Sigmoid colon (tissue), 7 donors: ENCODE data around the gene SSBP3. TPM values are rescaled to one million over a fixed set of nuclear protein-coding genes. Genes with fewer than 3 reads are reported as not detected.
"Not testable (repeated sequence)": the region's sequence is repeated elsewhere in the genome, so short reads cannot be mapped to it uniquely, and the experiment has no call there.

ENCODE experiments used
- DNase-seq: peaks from one replicate; pipeline ENCODE4 v3.0.0-alpha.2; 2019
- H3K27ac ChIP-seq, 4 donors: fragments of 200-600 bp; sonication (generic); one replicate each; pipeline ENCODE4 v1.5.1; 2016 to 2019; ENCODE audit warnings: mild to moderate bottlenecking in 1 of 4
- H3K27me3 ChIP-seq, 3 donors: fragments of 200-600 bp; sonication (generic); one replicate each; pipeline ENCODE4 v1.5.1; 2019; ENCODE audit warnings: mild to moderate bottlenecking in 1 of 3
- H3K36me3 ChIP-seq, 4 donors: fragments of 200-600 bp; sonication (generic); one replicate each; pipeline ENCODE4 v1.5.1; 2016 to 2019
- H3K4me1 ChIP-seq, 4 donors: fragments of 200-600 bp; sonication (generic); one replicate each; pipeline ENCODE4 v1.5.1; 2017 to 2019
- H3K4me3 ChIP-seq, 4 donors: fragments of 200-600 bp; sonication (generic); one replicate each; pipeline ENCODE4 v1.5.1; 2017 to 2019; ENCODE audit warnings: mild to moderate bottlenecking in 2 of 4, moderate library complexity in 1 of 4
- H3K9me3 ChIP-seq, 4 donors: fragments of 200-600 bp in 3 of 4; sonication (generic) in 3 of 4; one replicate each; pipeline versions ENCODE4 v1.5.1 to v1.6.1; 2013 to 2019
- EP300 ChIP-seq, 4 donors: sonication (generic); formaldehyde crosslinking; IDR thresholded peaks; one replicate each; pipeline ENCODE4 v1.6.1; 2017; ENCODE audit warnings: antibody characterized with exemption in 4 of 4
- POLR2A ChIP-seq, 2 donors: fragments of 450-650 bp; IDR thresholded peaks; one replicate each; pipeline ENCODE4 v1.6.1; 2016; ENCODE audit warnings: antibody characterized with exemption in 2 of 2, mild to moderate bottlenecking in 2 of 2, moderate library complexity in 2 of 2
- POLR2AphosphoS5 ChIP-seq, 4 donors: sonication (generic); formaldehyde crosslinking; IDR thresholded peaks; one replicate each; pipeline ENCODE4 v1.6.1; 2017; ENCODE audit warnings: antibody characterized with exemption in 4 of 4
- WGBS, 2 donors: extraction: QIAGEN DNeasy Blood & Tissue Kit; methylation state at CpG; one replicate each; pipeline ENCODE4 v1.1.7; 2013; 5-methylcytosine and 5-hydroxymethylcytosine counted together
- intact Hi-C: fragments of 100-400 bp; cut with DNase I; formaldehyde crosslinking; loops from one replicate; pipeline ENCODE4 v1.15.1; 2023
- polyA plus RNA-seq, 3 donors: library from polyadenylated mRNA; stranded (reverse); fragments of 200-250 nt; gene quantifications; one replicate each; pipeline ENCODE4 v1.2.3, GENCODE V29; 2013
- total RNA-seq, 4 donors: library from RNA; depleted of rRNA; stranded (reverse); fragments of >200 nt; gene quantifications; one replicate each; pipeline ENCODE4 v1.1.0, GENCODE V29; 2016
- TF ChIP-seq, protein P1 (sequence below), 4 experiments: fragments of 450-650 bp in 3 of 4; fragments of 200-600 bp in 1 of 4; IDR thresholded peaks; one replicate each; pipeline ENCODE4 v1.5.1; 2016 to 2019; ENCODE audit warnings: antibody characterized with exemption in 4 of 4, mild to moderate bottlenecking in 3 of 4, moderate library complexity in 2 of 4
- donor health status: healthy with polysubstance abuse.
- donor health status: Bipolar disorder and iron deficiency.
- donor health status: healthy.

SSBP3 gene
- total and polyA plus RNA-seq, 7 donors, result 27.4 to 62.5 (median 38.5) TPM

DNA sequence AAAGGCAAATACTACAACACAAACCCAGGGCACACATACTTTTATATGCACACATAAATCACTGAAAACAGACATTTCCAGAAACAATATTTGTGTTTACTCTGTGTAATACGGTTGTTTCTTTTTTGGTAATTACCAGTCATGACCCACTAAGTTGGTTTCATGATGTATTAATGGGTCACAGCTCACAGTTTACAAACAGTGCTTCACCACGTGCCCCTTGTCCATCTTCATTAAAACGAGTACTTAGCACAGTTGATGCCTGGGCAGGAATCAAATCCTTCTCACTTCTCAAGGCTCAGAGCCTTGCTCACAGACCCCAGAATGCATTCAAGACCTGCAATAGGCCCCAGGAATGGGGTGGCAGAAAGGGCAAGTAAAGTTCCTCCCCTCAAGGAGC lies 13.8 kb downstream of the SSBP3 start:
- no peak overlapping the region for H3K27ac ChIP-seq

GRCh38 chr1:54391450-54392209 lies 14.6 kb downstream of the SSBP3 start:
- no peak for TF ChIP-seq POLR2A (IDR thresholded peaks at IDR 0.05)
- TF ChIP-seq EP300 (IDR thresholded peaks at IDR 0.05), result no peak
- TF ChIP-seq, protein P1, sequence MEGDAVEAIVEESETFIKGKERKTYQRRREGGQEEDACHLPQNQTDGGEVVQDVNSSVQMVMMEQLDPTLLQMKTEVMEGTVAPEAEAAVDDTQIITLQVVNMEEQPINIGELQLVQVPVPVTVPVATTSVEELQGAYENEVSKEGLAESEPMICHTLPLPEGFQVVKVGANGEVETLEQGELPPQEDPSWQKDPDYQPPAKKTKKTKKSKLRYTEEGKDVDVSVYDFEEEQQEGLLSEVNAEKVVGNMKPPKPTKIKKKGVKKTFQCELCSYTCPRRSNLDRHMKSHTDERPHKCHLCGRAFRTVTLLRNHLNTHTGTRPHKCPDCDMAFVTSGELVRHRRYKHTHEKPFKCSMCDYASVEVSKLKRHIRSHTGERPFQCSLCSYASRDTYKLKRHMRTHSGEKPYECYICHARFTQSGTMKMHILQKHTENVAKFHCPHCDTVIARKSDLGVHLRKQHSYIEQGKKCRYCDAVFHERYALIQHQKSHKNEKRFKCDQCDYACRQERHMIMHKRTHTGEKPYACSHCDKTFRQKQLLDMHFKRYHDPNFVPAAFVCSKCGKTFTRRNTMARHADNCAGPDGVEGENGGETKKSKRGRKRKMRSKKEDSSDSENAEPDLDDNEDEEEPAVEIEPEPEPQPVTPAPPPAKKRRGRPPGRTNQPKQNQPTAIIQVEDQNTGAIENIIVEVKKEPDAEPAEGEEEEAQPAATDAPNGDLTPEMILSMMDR (IDR thresholded peaks at IDR 0.05), result no peak
- TF ChIP-seq POLR2AphosphoS5 (IDR thresholded peaks at IDR 0.05), result no peak
- Histone ChIP-seq H3K27ac (no peak overlapping the region), H3K4me1 (peaks cover 0 to 49% (median 35%) of the 10 kb centered on the region in 4 donors), H3K27me3 (no peaks in the 10 kb centered on the region), H3K9me3 (no peaks in the 10 kb centered on the region), H3K4me3 (no peak overlapping the region), H3K36me3 (peaks cover 8 to 33% (median 9%) of the 10 kb centered on the region in 4 donors)
- intact Hi-C loops, result no loop called here
- no peak for DNase-seq
- 92 to 93% methylated on average over 15 of the region's 15 CpGs for WGBS, 2 donors

More for the DNA sequence above, 13.8 kb downstream of the SSBP3 start:
- intact Hi-C loops, result no loop called here
- Histone ChIP-seq H3K4me3 (no peak overlapping the region), H3K36me3 (peaks cover 8 to 33% (median 9%) of the 10 kb centered on the region in 4 donors), H3K27me3 (no peaks in the 10 kb centered on the region), H3K9me3 (no peaks in the 10 kb centered on the region), H3K4me1 (peaks cover 0 to 49% (median 35%) of the 10 kb centered on the region in 4 donors)
- TF ChIP-seq, protein P1 (IDR thresholded peaks at IDR 0.05), result no peak
- TF ChIP-seq POLR2AphosphoS5 (IDR thresholded peaks at IDR 0.05), result no peak
- no peak for TF ChIP-seq EP300 (IDR thresholded peaks at IDR 0.05)
- TF ChIP-seq POLR2A (IDR thresholded peaks at IDR 0.05), result no peak
- WGBS, 2 donors, result 55 to 66% methylated on average over 3 of the region's 3 CpGs
- no peak for DNase-seq

DNA sequence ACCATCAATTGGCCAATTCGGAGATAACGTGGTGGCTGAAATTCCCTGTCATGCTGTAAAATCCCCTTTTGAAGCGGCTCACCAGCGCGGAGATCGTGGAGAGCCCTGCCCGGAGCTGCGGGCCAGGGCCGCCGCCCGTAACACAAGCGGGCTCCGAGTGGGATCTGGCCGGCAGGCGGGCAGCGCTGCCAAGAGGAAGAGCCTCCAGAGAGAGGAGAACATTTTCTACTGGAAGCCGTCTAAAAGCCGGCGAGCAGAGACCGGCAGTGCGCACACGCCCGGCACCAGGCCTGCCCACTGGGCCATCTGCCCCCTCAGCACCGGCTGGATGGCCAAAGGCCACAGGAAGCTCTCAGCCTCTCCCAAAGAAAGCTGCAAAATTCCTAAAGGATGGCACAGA lies 15.5 kb downstream of the SSBP3 start:
- TF ChIP-seq, protein P1 (IDR thresholded peaks at IDR 0.05), result no peak
- TF ChIP-seq POLR2A (IDR thresholded peaks at IDR 0.05), result no peak
- no peak for TF ChIP-seq POLR2AphosphoS5 (IDR thresholded peaks at IDR 0.05)
- no peak for TF ChIP-seq EP300 (IDR thresholded peaks at IDR 0.05)
- Histone ChIP-seq H3K4me1 (peaks cover 0 to 54% (median 38%) of the 10 kb centered on the region in 4 donors), H3K4me3 (no peak overlapping the region), H3K27me3 (no peaks in the 10 kb centered on the region), H3K27ac (no peak overlapping the region), H3K36me3 (peaks cover 8 to 31% (median 9%) of the 10 kb centered on the region in 4 donors), H3K9me3 (no peaks in the 10 kb centered on the region)
- DNase-seq, result no peak
- WGBS, 2 donors, result 91 to 92% methylated on average over 24 of the region's 24 CpGs
- intact Hi-C loops, result no loop called here

DNA sequence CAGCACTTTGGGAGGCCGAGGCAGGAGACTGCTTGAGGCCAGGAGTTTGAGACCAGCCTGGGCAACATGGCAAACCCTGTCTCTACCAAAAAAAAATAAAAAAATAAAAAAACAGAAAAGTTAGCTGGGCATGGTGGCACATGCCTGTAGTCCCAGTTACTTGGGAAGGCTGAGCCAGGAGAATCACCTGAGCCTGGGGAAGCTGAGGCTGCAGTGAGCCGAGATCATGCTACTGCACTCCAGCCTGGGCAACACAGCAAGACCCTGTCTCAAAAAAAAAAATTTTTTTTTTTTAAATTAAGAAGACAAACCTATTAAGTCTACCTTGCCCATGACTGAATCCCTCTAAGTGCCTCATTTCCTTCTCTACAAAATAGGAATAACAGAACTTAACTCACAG lies 16.6 kb downstream of the SSBP3 start:
- peaks cover 0 to 60% (median 49%) of the 10 kb centered on the region in 4 donors for H3K4me1 ChIP-seq
- H3K27ac ChIP-seq, H3K9me3 ChIP-seq, DNase-seq, H3K27me3 ChIP-seq, H3K4me3 ChIP-seq: not testable (repeated sequence)
- peaks cover 8 to 22% (median 9%) of the 10 kb centered on the region in 4 donors for H3K36me3 ChIP-seq
- intact Hi-C loops, result loop anchor here (5.0 kb wide), 2 partner anchors 62 to 117 kb away; no protein-coding TSS in a partner anchor
- 93 to 98% methylated on average over 2 of the region's 2 CpGs for WGBS, 2 donors

DNA sequence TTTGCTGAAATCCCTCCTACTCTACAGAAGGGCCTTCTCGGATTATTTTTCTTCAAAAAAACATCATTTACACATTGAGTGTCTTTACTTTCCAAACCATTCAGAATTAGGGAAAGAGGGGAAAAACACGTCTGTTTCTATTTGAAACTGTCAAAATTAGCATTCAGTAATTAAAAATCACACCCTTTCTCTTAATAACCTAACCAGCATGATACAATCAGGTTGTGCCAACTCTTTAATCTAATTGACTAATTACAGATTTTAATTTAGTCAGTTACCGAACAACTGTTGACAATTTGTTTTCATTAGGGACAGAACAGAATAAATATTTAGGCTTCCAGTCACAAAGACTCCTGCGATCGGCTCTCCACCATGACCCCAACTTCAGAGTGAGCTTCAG lies 18.8 kb downstream of the SSBP3 start:
- no peak for TF ChIP-seq POLR2AphosphoS5 (IDR thresholded peaks at IDR 0.05)
- TF ChIP-seq POLR2A (IDR thresholded peaks at IDR 0.05), result no peak
- TF ChIP-seq EP300 (IDR thresholded peaks at IDR 0.05), result no peak
- TF ChIP-seq, protein P1 (IDR thresholded peaks at IDR 0.05), result no peak
- Histone ChIP-seq H3K9me3 (no peaks in the 10 kb centered on the region), H3K36me3 (peaks cover 0 to 17% (median 3%) of the 10 kb centered on the region in 4 donors), H3K27ac (peak overlapping the region in 2 of 4 donors; percentile 50 to 85), H3K27me3 (no peaks in the 10 kb centered on the region), H3K4me1 (peaks cover 0 to 61% (median 47%) of the 10 kb centered on the region in 4 donors), H3K4me3 (no peak overlapping the region)
- DNase-seq, result no peak
- intact Hi-C loops, result loop anchor here (5.0 kb wide), 2 partner anchors 60 to 115 kb away; no protein-coding TSS in a partner anchor
- WGBS, 2 donors, result 78 to 91% methylated on average over 5 of the region's 5 CpGs
